T-helper 1 cell (primary cell): ENCODE data around the gene ZNF831.

ENCODE experiments used
- DNase-seq, 5 donors: peaks; one replicate each; pipeline ENCODE4 v3.0.0-alpha.2; 2012 to 2020

Gene ZNF831

DNA sequence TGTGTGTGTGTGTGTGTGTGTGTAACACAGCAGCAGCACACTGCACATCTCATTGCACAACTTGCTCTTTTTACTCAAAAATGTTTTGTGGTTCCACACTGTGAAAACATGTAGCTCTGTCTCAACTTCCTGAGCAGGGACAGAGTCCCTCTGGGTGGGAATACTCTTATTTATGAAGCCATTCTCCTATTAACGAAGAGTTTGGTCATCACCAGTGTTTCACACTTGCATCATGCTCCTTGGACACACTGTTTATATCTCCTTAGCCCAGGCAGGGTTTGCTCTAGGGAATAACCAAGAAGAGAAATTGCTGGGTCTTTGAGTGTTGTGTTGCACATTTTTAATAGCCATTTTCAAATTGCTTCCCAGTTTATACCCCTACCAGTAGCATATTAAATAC is 53.6 kb downstream of the ZNF831 start:
- DNase-seq: no peak

- no peak for DNase-seq
Measured at GRCh38 chr20:59217794-59218280, 54.2 kb downstream of the ZNF831 start.

DNA sequence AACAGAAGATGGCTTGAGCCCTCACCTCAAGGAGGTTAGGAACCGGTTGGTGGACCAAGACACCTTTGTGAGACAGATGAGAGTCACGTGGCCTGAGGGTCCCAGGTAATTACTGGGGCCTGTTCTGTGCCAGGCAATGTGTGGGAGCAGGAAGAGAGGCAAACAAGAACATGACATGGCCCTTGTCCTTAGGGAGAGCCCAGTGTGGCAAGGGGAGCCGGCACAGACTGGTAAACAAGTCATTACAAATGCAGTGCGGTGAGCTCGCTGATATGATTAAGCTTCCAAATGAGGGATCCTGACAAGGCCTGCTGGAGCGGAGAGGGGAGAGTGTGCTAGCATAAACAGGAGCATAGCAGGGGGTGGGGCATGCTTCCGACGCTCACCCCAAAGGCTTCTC is 55.6 kb downstream of the ZNF831 start:
- no peak for DNase-seq

GRCh38 chr20:59220161-59220560 is 56.5 kb downstream of the ZNF831 start:
- no peak for DNase-seq

DNA sequence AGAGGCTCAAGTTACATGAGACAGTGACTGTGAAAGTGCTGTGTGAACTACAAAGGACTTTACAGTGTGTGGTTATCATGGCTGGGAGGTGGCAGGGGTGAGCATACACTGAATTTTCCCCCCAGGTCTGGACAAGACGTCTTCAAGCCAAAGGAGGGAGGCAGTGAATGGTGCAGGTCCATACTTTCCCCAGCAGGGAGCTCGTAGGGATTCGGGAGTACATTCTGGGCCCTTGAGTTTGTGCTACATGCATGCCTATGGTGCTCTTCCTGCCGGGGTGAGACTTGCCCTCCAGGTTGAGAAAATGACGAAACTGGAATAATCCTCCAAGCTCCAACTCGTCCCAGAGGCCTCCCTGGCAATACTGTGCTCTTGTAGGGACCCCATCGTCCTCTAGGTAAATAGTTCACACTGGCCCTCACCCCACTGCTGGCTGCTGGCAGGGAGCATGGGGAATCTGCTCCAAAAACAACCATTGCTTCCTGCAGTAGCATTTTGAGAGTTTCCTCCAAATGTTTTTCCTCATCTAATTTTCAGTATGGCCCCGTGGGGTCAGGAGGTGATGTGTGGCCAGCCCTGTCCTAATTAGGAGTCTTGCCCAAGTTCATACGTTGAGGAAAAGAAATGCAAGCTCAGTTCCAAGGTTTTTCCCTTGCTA is 57.6 kb downstream of the ZNF831 start:
- DNase-seq: no peak

DNA sequence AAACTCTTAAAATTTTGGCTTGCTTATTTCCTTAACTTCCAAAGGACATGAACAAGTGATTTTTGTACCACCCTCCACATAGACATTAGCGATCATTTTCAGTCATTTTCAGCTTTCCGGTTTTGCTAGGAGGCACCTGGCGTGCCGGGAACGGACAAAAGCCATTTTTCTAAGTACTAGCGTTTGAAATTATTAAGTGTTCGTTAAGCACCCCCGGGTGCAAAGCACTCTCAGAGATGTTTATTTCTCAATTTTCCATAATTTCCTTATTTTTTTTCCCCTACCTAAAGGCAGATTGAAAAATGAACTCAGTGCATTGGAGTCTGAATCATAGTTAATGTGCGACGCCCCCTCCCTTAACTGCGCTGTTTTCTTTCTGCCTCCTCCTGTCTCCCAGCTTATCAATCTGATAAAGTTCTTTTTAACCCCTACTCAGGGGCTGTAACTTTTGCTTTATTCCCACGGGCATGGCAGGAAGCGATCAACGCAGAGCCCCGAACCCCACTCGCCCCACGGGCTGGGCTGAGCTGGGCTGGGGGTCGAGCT is 58.2 kb downstream of the ZNF831 start:
- DNase-seq: no peak

- peak; percentile 53 to 73 (median 72) for DNase-seq
Measured at GRCh38 chr20:59222253-59223181, 58.9 kb downstream of the ZNF831 start.

DNA sequence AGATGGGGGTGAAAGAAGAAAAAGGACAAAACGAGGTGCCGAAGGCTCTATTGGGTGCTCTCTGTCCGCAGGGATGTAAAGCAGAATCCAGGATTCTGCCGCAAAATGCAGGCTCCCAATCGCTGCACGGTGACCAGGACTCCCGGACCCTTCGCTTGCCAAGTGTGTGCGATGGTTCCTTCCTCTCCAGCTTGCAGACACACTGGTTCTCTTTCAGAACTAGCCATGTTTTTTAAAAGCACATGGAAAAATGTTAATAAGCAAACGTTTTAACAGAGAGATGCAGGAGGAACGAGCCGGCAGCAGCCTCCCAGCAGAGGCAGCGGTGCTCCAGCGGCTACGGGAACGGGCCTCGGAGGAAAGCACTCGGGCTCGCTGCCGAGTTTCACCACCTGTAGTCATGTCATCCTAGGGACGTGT is 59.6 kb downstream of the ZNF831 start:
- no peak for DNase-seq

- DNase-seq: no peak
Measured at GRCh38 chr20:59223750-59224149, 60.1 kb downstream of the ZNF831 start.

DNA sequence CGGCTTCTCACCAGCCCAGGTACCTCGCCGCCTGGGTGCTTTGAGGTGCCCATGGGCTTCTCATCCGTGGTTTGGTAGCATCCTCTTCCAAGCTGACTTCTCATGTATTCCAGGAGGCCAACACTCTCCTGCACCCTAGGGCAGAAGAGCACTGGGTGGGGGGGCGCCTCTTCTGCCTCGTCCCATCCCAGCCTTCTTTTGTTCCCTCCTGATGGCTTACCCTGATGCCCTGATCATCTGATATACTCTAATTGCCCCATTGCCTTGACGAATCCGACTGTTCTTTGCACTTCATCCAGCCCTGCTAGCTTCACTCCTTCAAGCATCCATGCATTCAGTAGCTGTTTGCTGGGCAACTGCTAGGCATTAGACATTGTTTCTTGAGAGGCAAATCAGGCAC is 60.6 kb downstream of the ZNF831 start:
- no peak for DNase-seq

GRCh38 chr20:59230385-59230784 is 66.8 kb downstream of the ZNF831 start:
- DNase-seq: no peak

GRCh38 chr20:59231124-59231804 is 67.6 kb downstream of the ZNF831 start:
- no peak for DNase-seq

DNA sequence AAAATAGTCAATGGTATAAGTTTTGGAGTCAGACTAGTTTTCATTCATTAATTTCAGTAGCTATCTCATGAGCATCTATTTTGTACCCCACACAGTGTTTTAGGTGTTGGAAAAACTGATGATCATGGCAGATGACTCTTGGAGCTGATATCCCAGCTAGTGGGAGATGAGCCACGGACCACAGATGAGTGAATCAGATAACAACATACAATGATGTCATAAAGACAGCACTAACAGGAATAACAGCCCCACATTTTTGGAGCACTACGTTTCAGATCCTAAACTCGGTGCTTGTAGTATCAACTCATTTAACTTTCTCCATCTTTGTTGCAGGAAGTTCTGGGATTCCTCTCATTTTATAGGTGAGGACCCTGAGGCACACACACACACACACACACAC is 69.0 kb downstream of the ZNF831 start:
- no peak for DNase-seq

DNA sequence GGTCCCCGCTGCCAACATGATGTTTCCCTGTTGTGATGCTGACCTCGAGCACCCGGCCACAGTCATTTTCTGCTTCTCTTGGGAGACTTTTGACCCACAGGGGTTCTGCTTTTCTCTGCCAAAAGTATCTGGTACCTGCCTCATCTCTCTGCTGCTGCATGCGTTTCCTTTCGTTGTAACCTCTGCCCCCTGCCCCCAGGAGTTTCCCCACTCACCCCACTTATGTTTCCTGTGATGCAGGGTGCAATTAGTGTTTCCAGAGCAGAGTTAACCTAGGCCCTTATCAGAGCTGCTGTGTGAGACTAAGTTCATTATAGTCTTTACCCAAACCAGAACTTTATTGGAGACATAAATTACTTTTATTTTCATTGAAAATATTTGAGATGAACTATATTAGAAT is 71.6 kb downstream of the ZNF831 start:
- DNase-seq: no peak

DNA sequence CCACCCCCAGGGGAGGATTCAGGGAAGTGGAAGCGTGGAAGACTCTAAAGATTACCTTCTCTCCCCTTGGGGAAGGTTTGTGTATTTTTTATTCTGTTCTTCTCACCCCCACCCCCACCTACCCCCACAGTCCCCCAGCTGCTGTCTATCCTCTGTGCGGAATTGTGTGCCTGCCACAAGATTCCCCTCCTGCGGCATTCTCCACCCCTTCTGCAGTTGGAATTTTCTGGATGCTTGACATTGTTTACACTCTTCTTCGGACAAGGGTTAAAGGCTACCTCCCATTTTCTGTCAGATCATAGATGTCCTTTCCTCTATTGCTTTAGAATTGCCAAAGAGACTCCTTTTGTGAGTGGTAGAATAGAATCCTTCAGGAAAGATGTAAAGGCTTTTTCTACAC is 76.4 kb downstream of the ZNF831 start:
- DNase-seq: no peak

DNA sequence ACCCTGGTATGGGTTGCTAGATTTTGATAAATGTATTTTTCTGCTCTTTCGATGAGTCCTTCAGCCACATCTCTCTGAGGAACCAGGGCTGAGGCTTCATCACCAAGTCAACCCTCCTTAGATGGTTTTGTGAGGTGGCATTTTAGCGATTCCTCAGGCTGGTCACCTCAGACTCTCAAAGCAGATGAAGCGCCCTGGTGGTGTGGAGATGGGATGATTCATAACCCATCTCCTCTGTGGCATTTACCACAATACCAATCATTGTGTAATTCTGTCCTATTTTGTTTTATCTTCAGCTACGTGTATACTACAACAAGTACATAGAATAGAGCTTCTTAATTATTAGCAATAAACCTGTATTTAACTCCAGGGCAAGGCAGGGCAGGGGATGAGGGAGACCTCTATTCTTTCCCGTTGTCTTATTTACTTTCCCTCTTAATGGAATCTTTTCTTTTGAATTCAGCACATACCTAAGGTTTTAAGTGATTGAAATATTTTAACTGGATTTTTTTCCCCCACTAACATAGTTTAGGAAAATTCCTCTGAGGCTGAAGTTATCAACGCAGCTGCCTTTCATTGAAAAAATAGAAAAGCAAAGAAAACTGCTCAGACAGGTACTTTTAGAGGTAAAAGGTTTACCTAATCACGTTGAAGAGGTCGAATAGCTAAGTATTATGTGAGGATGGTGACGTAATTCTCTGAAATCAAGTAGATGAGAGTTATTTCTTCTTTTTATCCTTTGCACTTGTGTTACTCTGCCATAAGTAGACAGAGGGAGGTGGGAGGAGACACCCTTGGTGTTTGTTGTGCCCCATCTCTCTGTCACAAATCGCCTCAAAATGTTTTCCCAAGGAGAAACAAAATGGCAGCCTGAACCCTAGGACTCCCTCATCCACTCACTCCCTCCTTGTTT is 79.3 kb downstream of the ZNF831 start:
- DNase-seq: peak in 1 of 5 donors; percentile 54

DNA sequence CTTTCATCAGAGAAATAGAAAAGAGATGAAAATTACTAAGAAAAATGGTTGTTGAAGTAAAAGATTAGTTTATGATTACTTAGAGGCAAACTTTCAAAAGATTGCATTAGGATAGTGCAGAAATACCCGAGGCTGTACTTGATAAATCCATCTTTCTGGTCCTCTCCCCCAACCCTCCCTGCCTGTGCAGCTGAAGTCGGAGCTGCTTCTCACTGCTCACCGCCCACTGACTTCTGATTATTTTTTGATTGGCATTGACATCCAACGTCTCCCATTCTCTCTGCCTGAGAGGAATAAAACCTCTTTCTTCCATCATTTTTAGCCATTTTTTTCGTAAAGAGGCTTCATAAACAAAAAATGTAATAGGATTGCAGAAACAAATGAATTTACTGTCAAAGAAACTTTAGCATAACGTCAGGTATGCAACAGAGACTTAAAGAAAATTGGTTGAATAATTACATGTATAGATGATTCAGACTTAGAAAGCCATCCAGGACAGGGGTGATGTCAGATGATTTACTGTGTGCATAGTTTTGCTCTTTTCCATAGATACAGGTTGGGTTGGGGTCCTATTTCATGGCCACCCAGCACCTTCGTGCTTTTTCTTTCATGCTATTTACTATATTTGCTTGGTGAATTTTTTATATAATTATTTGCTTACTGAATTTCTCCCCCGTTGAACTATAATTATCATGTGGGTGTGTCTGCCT is 83.2 kb downstream of the ZNF831 start:
- no peak for DNase-seq

GRCh38 chr20:59247731-59248684 is 84.4 kb downstream of the ZNF831 start:
- no peak for DNase-seq

- no peak for DNase-seq
Measured at GRCh38 chr20:59250293-59250692, 86.7 kb downstream of the ZNF831 start.

DNA sequence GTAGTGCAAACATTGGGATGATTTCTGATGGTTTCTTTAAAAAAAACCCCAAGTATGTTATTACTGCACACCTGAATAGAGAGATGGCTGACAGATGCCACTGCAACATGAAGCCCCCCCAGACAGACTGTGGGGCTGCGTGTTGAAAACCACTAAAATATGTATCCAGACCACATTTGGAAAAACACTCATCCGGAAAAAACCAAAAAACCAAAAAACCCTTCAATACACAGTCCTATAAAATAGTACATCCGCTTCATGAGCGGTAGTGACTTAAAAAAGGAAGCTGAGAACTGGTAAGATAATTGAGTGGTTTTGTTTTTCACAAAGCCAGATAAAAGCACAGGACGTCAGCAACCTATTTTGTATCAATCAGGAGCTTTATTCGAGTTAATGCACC is 89.7 kb downstream of the ZNF831 start:
- peak in 2 of 5 donors; percentile 23 to 70 for DNase-seq
